ENCODE results near the gene SESTD1. TPM values are rescaled to one million over a fixed set of nuclear protein-coding genes. Genes with fewer than 3 reads are reported as not detected.

The SESTD1 gene
- total and polyA plus RNA-seq, 9 of the 15 experiments (the other 6 are each of a cell fraction or from before 2014, with no cell fraction given) = 0.32 to 5.6 (median 2.1) TPM

DNA sequence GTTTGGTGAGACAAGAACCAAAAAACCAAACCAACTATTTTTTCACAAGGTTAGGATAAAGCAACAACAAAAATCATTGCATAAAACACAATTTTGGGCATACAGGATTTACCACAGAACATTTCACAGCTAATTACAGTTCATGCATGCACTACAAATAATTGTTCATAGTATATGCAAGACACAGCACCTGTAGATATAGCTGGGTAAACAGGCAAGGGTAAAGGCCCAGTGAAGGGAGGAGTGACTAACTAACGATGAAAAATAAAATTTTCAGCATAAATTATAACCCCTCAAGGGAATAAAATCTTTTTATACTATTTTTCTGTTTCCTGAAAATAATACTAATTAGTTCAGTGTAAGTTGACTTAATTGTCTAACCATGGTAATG lies 141.4 kb downstream of the SESTD1 start (continued):
- TF ChIP-seq CUX1 (CRISPR knock-in tag; IDR thresholded peaks at IDR 0.05) (no peak), MECOM (CRISPR knock-in tag; IDR thresholded peaks at IDR 0.05) (no peak)

DNA sequence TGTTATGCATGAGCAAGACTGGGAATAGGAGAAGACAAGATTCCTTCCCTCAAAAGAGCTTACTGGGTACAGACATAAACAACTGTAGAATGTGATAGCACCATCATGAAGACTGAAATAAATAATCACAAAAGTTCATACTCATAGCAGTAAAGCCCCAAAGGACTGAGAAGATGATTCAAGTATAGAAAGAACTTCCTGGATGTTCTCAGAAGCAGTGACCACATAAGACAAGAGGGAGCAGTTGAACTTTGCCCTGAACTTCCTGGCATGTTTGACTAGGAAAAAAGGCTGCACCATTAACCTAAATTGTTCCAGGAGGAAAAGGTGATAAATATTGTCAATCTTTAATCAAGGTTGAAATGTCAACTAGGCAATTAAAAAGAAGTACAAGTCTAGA lies 156.9 kb downstream of the SESTD1 start:
- Histone ChIP-seq H3K79me2 (ENCODE audit: control insufficient read depth, insufficient read depth, low read length) (no peaks in the 10 kb centered on the region), H3K27ac (ENCODE audit: extremely low read depth, low read depth, low read length) (no peak overlapping the region), H3K4me1 (replicated peaks in 1 of 2; ENCODE audit: control insufficient read depth in 2 of 2, insufficient read depth in 2 of 2, low read length in 2 of 2) (no peaks in the 10 kb centered on the region), H3K36me3 (ENCODE audit: control insufficient read depth, insufficient read depth, low read length) (no peaks in the 10 kb centered on the region), H4K20me1 (replicated peaks; ENCODE audit: control insufficient read depth, insufficient read depth, low read length) (no peaks in the 10 kb centered on the region), H3K4me2 (ENCODE audit: insufficient read depth, low read length) (no peak overlapping the region), H3K9me3 (replicated peaks; ENCODE audit: control insufficient read depth, insufficient read depth, low read depth, low read length) (no peaks in the 10 kb centered on the region; the same call in 1 of the 2 replicates), H2AFZ (ENCODE audit: low read depth, low read length) (no peak overlapping the region), H3K4me3 (no peak overlapping the region), H3K27me3 (ENCODE audit: control insufficient read depth in 2 of 2, insufficient read depth in 2 of 2, low read length in 2 of 2) (no peaks in the 10 kb centered on the region), H3K9me1 (ENCODE audit: control insufficient read depth, insufficient read depth, low read length) (no peaks in the 10 kb centered on the region), H3K9ac (ENCODE audit: insufficient read depth in 1 of 2, low read depth in 2 of 2, low read length in 2 of 2) (no peak overlapping the region)
- FAIRE-seq (no peak), DNase-seq (ENCODE audit: extremely low read depth in 1 of 4, low spot score in 3 of 4) (no peak), ATAC-seq (no peak)
- ChIA-PET POLR2A (no interaction called here), CTCF (ENCODE audit: low intra/inter-chr PET ratio) (no interaction called here)
- BruUV-seq (replicated peaks) = no TSS peak
- intact Hi-C loops (cut with micrococcal nuclease) (no loop called here), in situ Hi-C loops (cut with MboI) (no loop called here)
- TF ChIP-seq SAP30 (IDR thresholded peaks at IDR 0.05; ENCODE audit: borderline replicate concordance, insufficient read depth, low read depth, low read length, poor library complexity, severe bottlenecking) (no peak), ZC3H4 (CRISPR knock-in tag; IDR thresholded peaks at IDR 0.05; ENCODE audit: borderline replicate concordance) (no peak), BCL6 (CRISPR knock-in tag; IDR thresholded peaks at IDR 0.05) (no peak), FOXA1 (IDR thresholded peaks at IDR 0.05; ENCODE audit: borderline replicate concordance) (no peak), ATF1 (CRISPR knock-in tag; IDR thresholded peaks at IDR 0.05) (no peak), ATF1 (tag; IDR thresholded peaks at IDR 0.05) (no peak), NUFIP1 (IDR thresholded peaks at IDR 0.05; ENCODE audit: partially characterized antibody) (no peak), MTA2 (IDR thresholded peaks at IDR 0.05; ENCODE audit: low read depth) (no peak), SMARCB1 (IDR thresholded peaks at IDR 0.05; ENCODE audit: insufficient read length, low read depth) (no peak), ZBTB9 (CRISPR knock-in tag; IDR thresholded peaks at IDR 0.05) (no peak)
- TF ChIP-seq, protein P1, sequence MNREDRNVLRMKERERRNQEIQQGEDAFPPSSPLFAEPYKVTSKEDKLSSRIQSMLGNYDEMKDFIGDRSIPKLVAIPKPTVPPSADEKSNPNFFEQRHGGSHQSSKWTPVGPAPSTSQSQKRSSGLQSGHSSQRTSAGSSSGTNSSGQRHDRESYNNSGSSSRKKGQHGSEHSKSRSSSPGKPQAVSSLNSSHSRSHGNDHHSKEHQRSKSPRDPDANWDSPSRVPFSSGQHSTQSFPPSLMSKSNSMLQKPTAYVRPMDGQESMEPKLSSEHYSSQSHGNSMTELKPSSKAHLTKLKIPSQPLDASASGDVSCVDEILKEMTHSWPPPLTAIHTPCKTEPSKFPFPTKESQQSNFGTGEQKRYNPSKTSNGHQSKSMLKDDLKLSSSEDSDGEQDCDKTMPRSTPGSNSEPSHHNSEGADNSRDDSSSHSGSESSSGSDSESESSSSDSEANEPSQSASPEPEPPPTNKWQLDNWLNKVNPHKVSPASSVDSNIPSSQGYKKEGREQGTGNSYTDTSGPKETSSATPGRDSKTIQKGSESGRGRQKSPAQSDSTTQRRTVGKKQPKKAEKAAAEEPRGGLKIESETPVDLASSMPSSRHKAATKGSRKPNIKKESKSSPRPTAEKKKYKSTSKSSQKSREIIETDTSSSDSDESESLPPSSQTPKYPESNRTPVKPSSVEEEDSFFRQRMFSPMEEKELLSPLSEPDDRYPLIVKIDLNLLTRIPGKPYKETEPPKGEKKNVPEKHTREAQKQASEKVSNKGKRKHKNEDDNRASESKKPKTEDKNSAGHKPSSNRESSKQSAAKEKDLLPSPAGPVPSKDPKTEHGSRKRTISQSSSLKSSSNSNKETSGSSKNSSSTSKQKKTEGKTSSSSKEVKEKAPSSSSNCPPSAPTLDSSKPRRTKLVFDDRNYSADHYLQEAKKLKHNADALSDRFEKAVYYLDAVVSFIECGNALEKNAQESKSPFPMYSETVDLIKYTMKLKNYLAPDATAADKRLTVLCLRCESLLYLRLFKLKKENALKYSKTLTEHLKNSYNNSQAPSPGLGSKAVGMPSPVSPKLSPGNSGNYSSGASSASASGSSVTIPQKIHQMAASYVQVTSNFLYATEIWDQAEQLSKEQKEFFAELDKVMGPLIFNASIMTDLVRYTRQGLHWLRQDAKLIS (CRISPR knock-in tag; IDR thresholded peaks at IDR 0.05) = no peak

Measured in K562 (cell line).